Measurements from ENCODE around the gene HSF4.

Gene HSF4

GRCh38 chr16:67186550-67186950 is 22.0 kb downstream of the HSF4 start:
- no peak for DNase-seq

GRCh38 chr16:67187175-67187890 is 22.8 kb downstream of the HSF4 start:
- DNase-seq, result no peak

GRCh38 chr16:67188323-67188722 is 23.8 kb downstream of the HSF4 start:
- no peak for DNase-seq

GRCh38 chr16:67188798-67189197 is 24.3 kb downstream of the HSF4 start:
- DNase-seq, result no peak

- DNase-seq, result no peak
Observed at GRCh38 chr16:67190041-67190440, 25.5 kb downstream of the HSF4 start, which contains the start of gene EXOC3L1. EXOC3L1 (minus strand) TSS chr16:67190136; CDS start chr16:67189676, 460 bp downstream.

GRCh38 chr16:67190448-67191399 is 26.2 kb downstream of the HSF4 start:
- no peak for DNase-seq

- no peak for DNase-seq
Observed at GRCh38 chr16:67191411-67191994, 27.0 kb downstream of the HSF4 start.

- peak; percentile 82 for DNase-seq
Observed at GRCh38 chr16:67191995-67192681, 27.6 kb downstream of the HSF4 start, which contains the start of gene E2F4. E2F4 (plus strand) TSS chr16:67192155; CDS start chr16:67192228, 73 bp downstream.

GRCh38 chr16:67192781-67193361 is 28.3 kb downstream of the HSF4 start:
- no peak for DNase-seq

- DNase-seq, result no peak
Observed at GRCh38 chr16:67193536-67193935, 29.0 kb downstream of the HSF4 start.

- DNase-seq, result no peak
Observed at GRCh38 chr16:67194260-67194659, 29.7 kb downstream of the HSF4 start.

- no peak for DNase-seq
Observed at GRCh38 chr16:67195676-67196075, 31.1 kb downstream of the HSF4 start.

- no peak for DNase-seq
Observed at GRCh38 chr16:67196881-67197280, 32.3 kb downstream of the HSF4 start.

GRCh38 chr16:67197704-67198103 is 33.2 kb downstream of the HSF4 start:
- DNase-seq, result no peak

- no peak for DNase-seq
Observed at GRCh38 chr16:67198238-67198734, 33.7 kb downstream of the HSF4 start.

GRCh38 chr16:67199011-67199807 is 34.7 kb downstream of the HSF4 start, which contains the start of gene ELMO3:
ELMO3 (plus strand) TSS chr16:67199131; CDS start chr16:67199327, 196 bp downstream.
- DNase-seq, result no peak

- DNase-seq, result no peak
Observed at GRCh38 chr16:67199808-67200198, 35.3 kb downstream of the HSF4 start.

- DNase-seq, result no peak
Observed at GRCh38 chr16:67200491-67200890, 35.9 kb downstream of the HSF4 start.

GRCh38 chr16:67201411-67202345 is 37.1 kb downstream of the HSF4 start:
- no peak for DNase-seq

GRCh38 chr16:67202426-67202825 is 37.9 kb downstream of the HSF4 start:
- DNase-seq, result no peak

Measured in activated effector memory CD4-positive, alpha-beta T cell treated with Interleukin-2 at 50 U/mL for 16 hours (primary cell).